Mesenchymal stem cell (in vitro differentiated cells and primary cell): ENCODE measurements around the gene FETUB.

Source experiments
- DNase-seq: peaks from one replicate; pipeline ENCODE4 v3.0.0-alpha.2; 2013
- H2AFZ ChIP-seq: one replicate; pipeline ENCODE4 v1.6.1; 2013; ENCODE audit warnings: low read depth, mild to moderate bottlenecking, control low read depth, inconsistent platforms, low read length, moderate library complexity
- H2AK5ac ChIP-seq: 2 replicates; pipeline ENCODE4 v1.6.1; 2013; ENCODE audit warnings: low read length, moderate library complexity, mild to moderate bottlenecking, inconsistent platforms; ENCODE audit not compliant: severe bottlenecking
- H2BK120ac ChIP-seq: one replicate; pipeline ENCODE4 v1.6.1; 2013; ENCODE audit warnings: low read depth, mild to moderate bottlenecking, inconsistent platforms, low read length, moderate library complexity
- H2BK12ac ChIP-seq, 2 experiments: one replicate each; pipeline ENCODE4 v1.6.1; 2013; ENCODE audit warnings: inconsistent platforms in 2 of 2, low read length in 2 of 2, mild to moderate bottlenecking in 2 of 2, moderate library complexity in 2 of 2, control low read depth in 1 of 2
- H2BK15ac ChIP-seq: one replicate; pipeline ENCODE4 v1.6.1; 2013; ENCODE audit warnings: mild to moderate bottlenecking, low read depth, inconsistent platforms; ENCODE audit not compliant: poor library complexity, severe bottlenecking
- H2BK5ac ChIP-seq: 2 replicates; pipeline ENCODE4 v1.6.1; 2013; ENCODE audit warnings: low read depth, mild to moderate bottlenecking, low read length, control low read depth, inconsistent platforms; ENCODE audit not compliant: poor library complexity, severe bottlenecking
- H3K14ac ChIP-seq, 2 experiments: one replicate each; pipeline ENCODE4 v1.6.1; 2013; ENCODE audit warnings: inconsistent platforms in 2 of 2, low read length in 2 of 2, control low read depth in 1 of 2, mild to moderate bottlenecking in 1 of 2, moderate library complexity in 1 of 2
- H3K18ac ChIP-seq, 2 experiments: one replicate each; pipeline ENCODE4 v1.6.1; 2013; ENCODE audit warnings: inconsistent platforms in 2 of 2, low read length in 2 of 2, control low read depth in 1 of 2, low read depth in 1 of 2, mild to moderate bottlenecking in 1 of 2
- H3K23ac ChIP-seq, 2 experiments: one replicate each; pipeline ENCODE4 v1.6.1; 2013; ENCODE audit warnings: inconsistent platforms in 2 of 2, low read length in 2 of 2, mild to moderate bottlenecking in 2 of 2, moderate library complexity in 2 of 2, control low read depth in 1 of 2
- H3K27ac ChIP-seq: 2 replicates; pipeline ENCODE4 v1.5.1; 2013; ENCODE audit warnings: mild to moderate bottlenecking, moderate library complexity, low read length, control low read depth, inconsistent platforms; ENCODE audit not compliant: poor library complexity, severe bottlenecking
- H3K27me3 ChIP-seq, 2 experiments: 2 replicates each; pipeline versions ENCODE4 v1.6.1 to v1.7.0; 2013; ENCODE audit warnings: low read length in 2 of 2, mild to moderate bottlenecking in 2 of 2, moderate library complexity in 2 of 2, control low read depth in 1 of 2, inconsistent platforms in 1 of 2; ENCODE audit not compliant: control insufficient read depth in 1 of 2, insufficient read depth in 1 of 2
- H3K36me3 ChIP-seq, 2 experiments: 2 replicates each; pipeline versions ENCODE4 v1.6.1 to v1.7.0; 2013; ENCODE audit warnings: low read length in 2 of 2, control low read depth in 1 of 2, inconsistent platforms in 1 of 2, low read depth in 1 of 2, mild to moderate bottlenecking in 1 of 2; ENCODE audit not compliant: insufficient read depth in 2 of 2, control insufficient read depth in 1 of 2
- H3K4ac ChIP-seq, 2 experiments: one replicate each; pipeline ENCODE4 v1.6.1; 2013; ENCODE audit warnings: inconsistent platforms in 2 of 2, low read length in 2 of 2, mild to moderate bottlenecking in 2 of 2, moderate library complexity in 2 of 2, control low read depth in 1 of 2, low read depth in 1 of 2
- H3K4me1 ChIP-seq: 2 replicates; pipeline ENCODE4 v1.6.1; 2013; ENCODE audit warnings: low read depth, low read length, control low read depth; ENCODE audit not compliant: control insufficient read depth, insufficient read depth
- H3K4me2 ChIP-seq: 2 replicates; pipeline ENCODE4 v1.6.1; 2013; ENCODE audit warnings: low read length, mild to moderate bottlenecking, inconsistent platforms; ENCODE audit not compliant: poor library complexity, severe bottlenecking
- H3K4me3 ChIP-seq, 2 experiments: 2 replicates each; pipeline versions ENCODE4 v1.5.1 to v1.7.0; 2013; ENCODE audit warnings: low read length in 2 of 2, mild to moderate bottlenecking in 2 of 2, control low read depth in 1 of 2, low read depth in 1 of 2; ENCODE audit not compliant: insufficient read depth in 1 of 2
- H3K79me1 ChIP-seq: replicated peaks from 2 replicates; pipeline ENCODE4 v1.6.1; 2013; ENCODE audit warnings: mild to moderate bottlenecking, control low read depth, low read length, inconsistent platforms; ENCODE audit not compliant: poor library complexity, severe bottlenecking
- H3K9ac ChIP-seq: 2 replicates; pipeline ENCODE4 v1.7.0; 2013; ENCODE audit warnings: mild to moderate bottlenecking, low read length, moderate library complexity
- H3K9me3 ChIP-seq: 2 replicates; pipeline ENCODE4 v1.7.0; 2013; ENCODE audit warnings: mild to moderate bottlenecking, low read length; ENCODE audit not compliant: control insufficient read depth
- H4K8ac ChIP-seq: one replicate; pipeline ENCODE4 v1.6.1; 2013; ENCODE audit warnings: inconsistent platforms, mild to moderate bottlenecking, low read length, moderate library complexity
- H4K91ac ChIP-seq: one replicate; pipeline ENCODE4 v1.6.1; 2013; ENCODE audit warnings: mild to moderate bottlenecking, low read length, inconsistent platforms
- WGBS: methylation state at CpG from one replicate; pipeline ENCODE4 v1.1.7; 2013; ENCODE audit warnings: mixed read lengths; 5-methylcytosine and 5-hydroxymethylcytosine counted together

Gene FETUB

DNA sequence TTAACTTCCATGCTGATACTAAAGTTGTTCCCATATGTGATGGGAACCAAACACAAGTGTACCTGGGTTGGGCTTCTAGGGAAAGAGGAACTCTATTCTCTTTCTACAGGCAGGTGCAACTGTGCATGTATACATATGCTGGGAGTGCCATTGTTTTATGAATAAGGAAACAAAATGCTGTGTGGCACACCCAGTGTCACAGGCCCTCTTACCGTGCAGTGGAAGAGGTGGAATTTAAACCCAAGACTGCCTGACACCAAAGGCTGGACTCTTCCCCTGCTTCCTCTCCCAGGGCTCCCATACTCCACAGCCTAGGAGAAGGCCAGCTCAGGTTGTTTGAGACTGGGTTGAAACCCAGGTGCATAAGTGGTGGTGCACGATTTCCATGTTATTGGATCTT is 1.9 kb upstream of the FETUB start:
- Histone ChIP-seq H3K4me2 (no peak overlapping the region), H3K4me1 (peaks cover 4% of the 10 kb centered on the region), H4K91ac (no peak overlapping the region), H2BK15ac (no peak overlapping the region), H3K9ac (no peak overlapping the region), H3K27ac (no peak overlapping the region), H2BK12ac (no peak overlapping the region), H2BK5ac (no peak overlapping the region), H4K8ac (no peak overlapping the region), H3K27me3 (peaks cover 28 to 42% of the 10 kb centered on the region in 2 experiments), H3K18ac (no peak overlapping the region), H3K23ac (no peak overlapping the region), H3K14ac (no peak overlapping the region), H3K36me3 (no peaks in the 10 kb centered on the region), H3K4me3 (no peak overlapping the region), H3K4ac (no peak overlapping the region), H2AK5ac (no peak overlapping the region), H3K9me3 (no peaks in the 10 kb centered on the region), H2BK120ac (no peak overlapping the region), H3K79me1 (no peaks in the 10 kb centered on the region), H2AFZ (no peak overlapping the region)
- no peak for DNase-seq
- WGBS, result 83% methylated on average over 1 of the region's 2 CpGs

DNA sequence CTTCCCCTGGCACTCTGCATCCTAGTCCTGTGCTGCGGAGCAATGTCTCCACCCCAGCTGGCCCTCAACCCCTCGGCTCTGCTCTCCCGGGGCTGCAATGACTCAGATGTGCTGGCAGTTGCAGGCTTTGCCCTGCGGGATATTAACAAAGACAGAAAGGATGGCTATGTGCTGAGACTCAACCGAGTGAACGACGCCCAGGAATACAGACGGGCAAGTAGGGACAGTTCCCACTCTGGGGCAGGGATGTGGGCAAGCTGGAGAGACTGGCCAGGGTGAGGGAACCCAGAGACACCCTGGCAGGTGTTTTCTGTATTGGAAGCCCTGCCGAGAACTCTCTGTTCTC is 247 bp downstream of the FETUB start:
- no peak overlapping the region for H2AK5ac ChIP-seq
- no peak overlapping the region for H3K23ac ChIP-seq
- H3K4me2 ChIP-seq, result no peak overlapping the region
- no peak overlapping the region for H4K91ac ChIP-seq
- no peak overlapping the region for H3K4me3 ChIP-seq
- H2BK12ac ChIP-seq, result no peak overlapping the region
- H2AFZ ChIP-seq, result no peak overlapping the region
- no peaks in the 10 kb centered on the region for H3K36me3 ChIP-seq
- H2BK5ac ChIP-seq, result no peak overlapping the region
- H3K9me3 ChIP-seq, result no peaks in the 10 kb centered on the region
- DNase-seq, result no peak
- H3K9ac ChIP-seq, result no peak overlapping the region
- peaks cover 35 to 52% of the 10 kb centered on the region in 2 experiments for H3K27me3 ChIP-seq
- no peak overlapping the region for H2BK15ac ChIP-seq
- no peak overlapping the region for H4K8ac ChIP-seq
- H3K27ac ChIP-seq, result no peak overlapping the region
- H3K4me1 ChIP-seq, result peaks cover 4% of the 10 kb centered on the region
- H3K4ac ChIP-seq, result no peak overlapping the region
- no peak overlapping the region for H2BK120ac ChIP-seq
- H3K14ac ChIP-seq, result no peak overlapping the region
- no peaks in the 10 kb centered on the region for H3K79me1 ChIP-seq
- no peak overlapping the region for H3K18ac ChIP-seq
- 66% methylated on average over 9 of the region's 9 CpGs for WGBS

DNA sequence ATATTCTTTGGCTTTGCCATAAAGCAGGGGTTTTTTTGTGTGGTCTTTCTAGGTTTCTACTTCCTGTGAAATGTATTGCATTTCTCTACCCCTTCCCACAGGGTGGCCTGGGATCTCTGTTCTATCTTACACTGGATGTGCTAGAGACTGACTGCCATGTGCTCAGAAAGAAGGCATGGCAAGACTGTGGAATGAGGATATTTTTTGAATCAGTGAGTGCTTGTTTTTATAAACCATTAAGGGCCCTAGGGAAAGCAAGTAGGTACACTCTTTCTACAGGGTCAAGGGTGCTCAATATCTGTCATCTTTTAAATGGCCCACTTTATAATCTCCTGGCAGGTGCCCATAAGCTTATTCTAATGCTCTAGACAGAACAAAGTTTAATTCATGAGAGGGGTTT is 730 bp downstream of the FETUB start:
- H3K23ac ChIP-seq, result no peak overlapping the region
- H3K4ac ChIP-seq, result no peak overlapping the region
- H3K4me2 ChIP-seq, result no peak overlapping the region
- H2AFZ ChIP-seq, result no peak overlapping the region
- H3K36me3 ChIP-seq, result no peaks in the 10 kb centered on the region
- no peak overlapping the region for H4K8ac ChIP-seq
- H3K27me3 ChIP-seq, result peaks cover 30 to 47% of the 10 kb centered on the region in 2 experiments
- H3K9me3 ChIP-seq, result no peaks in the 10 kb centered on the region
- H2BK15ac ChIP-seq, result no peak overlapping the region
- H4K91ac ChIP-seq, result no peak overlapping the region
- H2BK12ac ChIP-seq, result no peak overlapping the region
- no peak overlapping the region for H2BK120ac ChIP-seq
- no peaks in the 10 kb centered on the region for H3K79me1 ChIP-seq
- no peak overlapping the region for H3K18ac ChIP-seq
- H3K14ac ChIP-seq, result no peak overlapping the region
- peaks cover 4% of the 10 kb centered on the region for H3K4me1 ChIP-seq
- DNase-seq, result no peak
- no peak overlapping the region for H2AK5ac ChIP-seq
- H3K4me3 ChIP-seq, result no peak overlapping the region
- no peak overlapping the region for H3K9ac ChIP-seq
- no peak overlapping the region for H3K27ac ChIP-seq
- no peak overlapping the region for H2BK5ac ChIP-seq

DNA sequence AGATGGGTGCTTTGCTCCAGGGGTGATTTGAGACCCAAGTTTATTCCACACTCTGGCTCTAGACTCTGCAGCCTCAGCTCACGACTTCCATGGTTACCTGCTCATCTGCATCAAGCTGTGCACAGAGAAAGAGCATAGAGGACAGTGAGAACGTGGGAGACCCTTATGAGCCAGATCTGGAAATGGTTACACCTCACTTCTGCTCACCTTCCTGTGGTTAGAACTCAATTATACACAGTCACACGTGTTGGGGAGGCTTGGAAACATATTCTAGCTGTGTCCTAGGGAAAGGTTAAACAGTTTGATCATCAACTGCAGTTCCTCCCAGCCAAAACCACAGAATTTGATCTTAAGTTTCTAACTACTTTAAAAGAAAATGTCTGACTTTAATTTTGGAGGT is 1.8 kb downstream of the FETUB start:
- Histone ChIP-seq H2BK15ac (no peak overlapping the region), H3K4me2 (no peak overlapping the region), H2BK5ac (no peak overlapping the region), H3K4me1 (peaks cover 4% of the 10 kb centered on the region), H2BK120ac (no peak overlapping the region), H3K27ac (no peak overlapping the region), H3K36me3 (no peaks in the 10 kb centered on the region), H3K79me1 (no peaks in the 10 kb centered on the region), H3K9me3 (no peaks in the 10 kb centered on the region), H2AK5ac (no peak overlapping the region), H3K4ac (no peak overlapping the region), H3K27me3 (peaks cover 27 to 37% of the 10 kb centered on the region in 2 experiments), H4K91ac (no peak overlapping the region), H3K9ac (no peak overlapping the region), H3K18ac (no peak overlapping the region), H2AFZ (no peak overlapping the region), H2BK12ac (no peak overlapping the region), H3K4me3 (no peak overlapping the region), H4K8ac (no peak overlapping the region), H3K14ac (no peak overlapping the region), H3K23ac (no peak overlapping the region)
- no peak for DNase-seq
- 55% methylated on average over 2 of the region's 3 CpGs for WGBS
